Ovary (tissue), 3 donors: ENCODE measurements around the gene SERPINA9.

Experiments used
- CTCF ChIP-seq, 3 donors: fragments of 450-650 bp in 2 of 3; fragments of 200-600 bp in 1 of 3; IDR thresholded peaks; one replicate each; pipeline versions ENCODE4 v1.5.1 to v1.8.0; 2016 to 2022; ENCODE audit warnings: antibody characterized with exemption in 3 of 3, mild to moderate bottlenecking in 1 of 3
- POLR2A ChIP-seq: fragments of 450-650 bp; IDR thresholded peaks from one replicate; pipeline ENCODE4 v1.6.1; 2017; ENCODE audit warnings: antibody characterized with exemption, mild to moderate bottlenecking, moderate library complexity
- donor health status: DM: no; HTN: no; CAD: no.

GRCh38 chr14:94483729-94484275 is 7.8 kb upstream of the SERPINA9 start:
- TF ChIP-seq POLR2A (no peak), CTCF (IDR thresholded peaks at IDR 0.05) (no peak)
